ENCODE measurements around the gene SLC22A23.

Gene SLC22A23

DNA sequence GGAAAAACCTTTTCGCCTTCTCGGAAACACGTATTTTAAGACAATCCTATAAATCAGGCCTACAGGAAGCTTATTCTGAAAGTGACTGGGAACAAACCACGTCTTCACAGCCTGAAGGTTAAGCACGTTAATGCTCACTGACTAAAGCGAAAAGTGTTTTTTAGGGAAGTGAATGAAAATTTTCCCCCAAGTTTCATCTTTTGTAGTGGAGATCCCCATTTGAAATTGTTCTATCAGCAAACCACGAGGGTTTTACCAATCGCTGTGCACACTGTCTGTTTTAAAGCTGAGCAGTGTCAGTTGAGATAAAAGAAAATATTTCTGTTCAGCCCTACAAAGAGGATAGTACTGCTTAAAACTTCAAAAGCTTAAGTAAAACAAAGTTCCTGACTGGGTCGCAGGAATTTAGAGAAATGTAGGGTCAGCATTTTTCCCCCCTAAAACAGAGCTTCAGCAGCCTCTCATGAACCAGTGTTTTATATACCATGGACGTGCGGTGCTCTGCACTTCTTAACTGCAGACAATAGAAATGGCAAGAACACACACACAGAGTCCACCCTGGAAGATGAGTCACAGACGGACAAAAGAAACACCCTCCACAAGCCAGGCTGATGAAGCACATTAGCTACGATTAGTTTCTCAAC is 34.9 kb downstream of the SLC22A23 start:
- peak; percentile 53 for DNase-seq (ENCODE audit: low read depth)

DNA sequence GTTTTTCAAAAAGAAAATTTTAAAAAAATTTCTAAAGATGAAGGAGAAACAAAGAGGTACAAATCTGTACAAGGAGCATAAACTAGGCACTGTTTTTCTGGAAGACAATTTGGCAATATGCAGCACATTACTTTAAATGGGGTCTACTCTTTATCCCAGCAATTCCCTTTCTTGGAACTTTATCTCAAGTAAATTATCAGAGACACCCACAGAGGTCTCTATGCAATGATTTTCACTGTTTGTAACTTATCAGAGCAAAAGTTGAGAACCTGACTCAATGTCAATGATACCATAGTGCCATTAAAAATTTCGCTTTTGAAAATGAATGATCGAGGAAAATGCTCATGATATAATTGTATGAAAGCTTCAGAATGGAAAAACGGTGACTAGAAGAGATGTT is 35.7 kb downstream of the SLC22A23 start:
- no peak for DNase-seq (ENCODE audit: low read depth)

DNA sequence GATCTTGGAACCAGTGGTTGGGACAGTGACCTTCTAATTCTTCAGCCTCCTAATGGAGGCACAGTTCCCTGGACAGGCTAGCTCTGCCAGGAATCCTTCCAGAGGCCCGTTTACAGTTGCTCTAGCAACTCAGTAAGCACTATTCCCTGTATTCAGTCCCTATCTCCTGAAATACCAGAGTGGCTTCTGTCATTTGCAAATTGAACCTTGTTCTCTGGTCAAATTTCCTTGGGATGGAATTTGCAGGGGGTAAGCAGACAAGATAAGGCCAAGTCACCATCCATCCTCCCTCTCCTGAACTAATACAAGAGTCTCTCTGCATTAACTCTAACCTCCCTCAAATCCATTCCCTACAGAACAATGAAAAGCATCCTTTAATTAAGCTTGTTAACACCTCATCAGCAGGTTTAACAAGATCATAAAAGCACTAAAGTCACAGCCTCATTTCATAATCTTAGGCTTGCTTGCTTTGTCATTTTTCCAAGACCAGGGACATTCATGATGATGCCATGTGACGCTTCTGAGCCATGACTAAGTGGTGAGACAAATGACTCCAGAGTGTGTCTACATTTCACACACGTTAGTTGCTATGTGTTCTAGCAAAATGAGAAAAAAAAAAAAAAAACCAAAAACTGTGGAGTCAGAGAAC is 37.1 kb downstream of the SLC22A23 start:
- peak; percentile 66 for DNase-seq (ENCODE audit: low read depth)

GRCh38 chr6:3418496-3419060 is 38.3 kb downstream of the SLC22A23 start:
- DNase-seq (ENCODE audit: low read depth) = no peak

GRCh38 chr6:3417473-3417872 is 39.4 kb downstream of the SLC22A23 start:
- no peak for DNase-seq (ENCODE audit: low read depth)

DNA sequence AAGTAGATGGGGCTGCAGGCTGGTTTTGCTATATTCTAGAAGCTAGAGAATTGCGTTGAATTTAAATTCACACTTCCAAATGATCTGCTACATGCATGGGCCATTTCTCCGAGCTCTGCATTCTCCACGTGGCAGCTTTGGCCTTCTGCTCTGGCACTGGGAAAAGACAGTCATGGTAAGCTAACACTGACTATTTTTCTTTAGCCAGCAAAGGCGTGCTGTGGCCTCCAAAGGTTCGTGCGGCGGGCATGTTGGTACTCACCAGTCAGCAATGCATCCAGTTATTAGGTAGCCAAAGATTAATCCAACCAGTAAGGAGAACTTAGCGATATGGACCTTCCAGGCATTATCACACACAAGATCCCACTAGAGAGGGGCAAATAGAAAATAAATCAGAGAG is 41.4 kb downstream of the SLC22A23 start:
- DNase-seq (ENCODE audit: low read depth) = no peak

DNA sequence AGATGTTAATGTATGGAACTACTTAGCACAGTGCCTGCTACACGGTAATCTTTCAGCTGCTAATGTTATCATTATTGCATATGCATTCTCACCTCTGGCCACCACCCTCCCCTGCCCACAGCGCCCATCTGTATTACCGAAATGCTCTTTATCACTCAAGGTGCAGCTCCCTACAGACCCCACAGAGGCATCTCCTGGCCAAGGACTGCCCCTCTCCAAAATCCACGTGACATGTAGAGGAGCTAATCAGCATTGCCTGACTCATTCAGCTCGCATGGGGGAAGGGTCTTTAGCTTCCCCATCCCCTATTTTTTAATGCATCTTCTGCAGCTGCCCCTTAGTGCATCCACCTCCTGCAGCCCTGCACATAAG is 41.8 kb downstream of the SLC22A23 start:
- no peak for DNase-seq (ENCODE audit: low read depth)

- DNase-seq (ENCODE audit: low read depth) = no peak
Measured at GRCh38 chr6:3414327-3415081, 42.3 kb downstream of the SLC22A23 start.

DNA sequence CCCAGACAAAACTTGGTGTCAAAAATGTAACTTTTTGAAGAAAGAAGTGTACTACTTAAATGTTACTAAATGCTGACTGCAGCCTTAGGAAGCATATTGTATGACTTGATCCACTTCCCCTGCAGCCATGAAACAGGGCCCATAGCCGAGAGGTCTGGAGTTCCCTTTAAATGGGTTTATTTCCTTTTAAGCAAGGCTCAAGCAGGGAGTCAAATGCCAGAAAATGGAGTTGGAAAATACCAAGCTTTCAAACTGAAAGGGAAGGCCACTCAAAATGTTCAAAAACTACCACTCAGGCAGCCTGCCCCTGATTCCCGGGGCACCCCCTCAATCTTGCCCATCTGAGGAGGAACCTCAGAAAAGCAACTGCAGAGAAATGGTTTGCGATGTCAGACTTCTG is 43.3 kb downstream of the SLC22A23 start:
- DNase-seq (ENCODE audit: low read depth) = no peak

- no peak for DNase-seq (ENCODE audit: low read depth)
Measured at GRCh38 chr6:3412779-3413500, 43.9 kb downstream of the SLC22A23 start.

DNA sequence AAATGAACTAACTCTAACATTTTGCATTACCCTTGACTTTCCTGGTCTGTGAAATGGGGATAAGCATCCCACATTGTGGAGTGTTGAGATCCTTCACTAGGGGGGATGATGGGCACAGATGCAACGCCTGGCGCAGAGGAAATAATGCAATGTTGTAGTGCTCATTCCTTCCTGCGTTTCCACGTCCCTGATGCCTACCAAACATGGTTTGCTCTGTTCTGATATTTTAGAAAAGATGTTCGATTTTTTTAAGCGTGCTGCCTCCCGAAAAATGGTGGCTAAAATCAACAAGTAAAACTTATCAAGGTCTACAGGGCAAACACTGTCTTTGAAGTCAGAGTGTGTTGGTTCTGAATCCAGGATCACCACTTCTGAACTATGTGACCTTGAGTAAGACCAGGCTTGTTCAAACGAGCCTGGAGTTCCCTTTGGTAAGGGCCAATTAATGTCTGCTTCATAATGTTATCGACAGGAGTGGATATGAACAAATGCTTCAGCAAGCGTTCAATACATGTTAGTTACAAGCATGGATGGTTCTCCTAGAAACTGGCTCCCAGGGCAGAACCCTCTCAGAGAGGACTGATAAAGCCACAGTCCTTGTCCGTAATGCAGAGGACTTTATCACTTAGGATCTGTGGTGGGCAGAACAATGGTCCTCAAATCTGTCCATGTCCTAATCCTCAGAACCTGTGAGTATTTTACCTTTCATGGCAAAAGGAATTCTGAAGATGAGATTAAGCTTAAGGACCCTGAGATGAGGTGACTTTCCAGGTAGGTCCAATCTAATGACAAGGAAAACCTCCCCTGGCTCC is 44.7 kb downstream of the SLC22A23 start:
- no peak for DNase-seq (ENCODE audit: low read depth)

DNA sequence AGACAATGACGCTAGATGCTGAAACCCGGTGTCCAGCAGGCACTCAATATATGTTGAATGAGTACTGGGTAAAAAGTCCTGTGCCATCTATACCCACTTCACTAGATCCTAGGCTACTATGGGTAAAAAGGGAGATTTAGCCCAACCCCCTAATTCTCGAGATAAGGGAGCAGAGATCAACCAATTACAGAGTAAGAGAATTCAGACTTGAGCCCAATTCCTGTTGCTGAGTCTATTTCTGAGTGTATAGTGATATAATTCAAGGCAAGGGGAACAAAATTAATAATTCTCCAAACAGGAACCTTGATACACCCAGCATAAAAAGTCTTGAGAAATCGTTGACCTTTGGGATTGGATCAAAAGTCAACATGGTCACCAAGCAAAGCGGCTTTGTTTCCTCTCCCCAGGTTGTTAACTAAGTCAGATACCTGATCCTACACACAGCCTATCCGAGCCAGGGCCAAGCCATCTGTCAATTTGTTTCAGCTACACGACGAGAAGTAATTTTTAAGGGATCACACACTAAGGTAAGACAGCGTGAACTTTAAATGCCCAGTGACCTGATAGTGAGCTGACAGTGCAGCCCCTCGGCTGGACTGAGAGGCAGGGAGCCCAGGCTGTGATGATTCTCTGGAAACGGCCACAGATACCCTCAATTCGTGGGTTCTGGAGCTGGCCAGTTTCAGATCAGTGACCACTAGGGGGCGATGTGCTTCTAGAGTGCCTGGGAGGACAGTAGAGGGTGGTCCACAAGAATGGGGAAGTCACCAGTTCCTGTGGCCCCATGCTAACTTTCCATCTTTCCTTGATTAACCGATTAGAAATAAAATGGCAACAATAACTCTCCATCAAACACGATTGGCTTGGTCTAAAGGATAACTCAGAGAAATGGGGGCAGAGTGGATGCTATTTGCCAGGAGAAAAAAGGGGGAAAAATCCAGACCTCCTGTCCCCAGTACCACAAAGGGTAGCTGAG is 46.2 kb downstream of the SLC22A23 start:
- DNase-seq (ENCODE audit: low read depth) = peak; percentile 44

GRCh38 chr6:3409699-3410384 is 47.0 kb downstream of the SLC22A23 start:
- DNase-seq (ENCODE audit: low read depth) = no peak

DNA sequence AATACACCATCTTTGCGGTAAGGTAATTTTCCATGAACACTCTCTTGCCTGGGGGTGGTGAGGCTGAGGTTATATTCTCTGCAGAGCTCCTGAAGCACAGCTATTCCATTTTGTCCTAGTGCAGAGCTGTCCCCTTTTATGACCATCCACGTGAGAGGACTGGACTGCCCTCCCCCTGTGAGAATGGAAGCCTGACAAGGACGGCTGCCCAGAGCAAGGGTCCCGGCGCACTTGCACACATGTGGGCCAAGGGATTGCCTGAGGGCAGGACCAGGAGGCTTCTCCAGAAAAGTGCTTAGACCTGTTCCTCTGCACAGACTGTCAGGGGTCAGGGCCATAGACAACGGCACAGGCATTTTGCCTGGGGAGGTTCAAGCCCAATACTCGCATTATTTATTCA is 48.2 kb downstream of the SLC22A23 start:
- DNase-seq (ENCODE audit: low read depth) = no peak

GRCh38 chr6:3407840-3408239 is 49.0 kb downstream of the SLC22A23 start:
- DNase-seq (ENCODE audit: low read depth) = no peak

DNA sequence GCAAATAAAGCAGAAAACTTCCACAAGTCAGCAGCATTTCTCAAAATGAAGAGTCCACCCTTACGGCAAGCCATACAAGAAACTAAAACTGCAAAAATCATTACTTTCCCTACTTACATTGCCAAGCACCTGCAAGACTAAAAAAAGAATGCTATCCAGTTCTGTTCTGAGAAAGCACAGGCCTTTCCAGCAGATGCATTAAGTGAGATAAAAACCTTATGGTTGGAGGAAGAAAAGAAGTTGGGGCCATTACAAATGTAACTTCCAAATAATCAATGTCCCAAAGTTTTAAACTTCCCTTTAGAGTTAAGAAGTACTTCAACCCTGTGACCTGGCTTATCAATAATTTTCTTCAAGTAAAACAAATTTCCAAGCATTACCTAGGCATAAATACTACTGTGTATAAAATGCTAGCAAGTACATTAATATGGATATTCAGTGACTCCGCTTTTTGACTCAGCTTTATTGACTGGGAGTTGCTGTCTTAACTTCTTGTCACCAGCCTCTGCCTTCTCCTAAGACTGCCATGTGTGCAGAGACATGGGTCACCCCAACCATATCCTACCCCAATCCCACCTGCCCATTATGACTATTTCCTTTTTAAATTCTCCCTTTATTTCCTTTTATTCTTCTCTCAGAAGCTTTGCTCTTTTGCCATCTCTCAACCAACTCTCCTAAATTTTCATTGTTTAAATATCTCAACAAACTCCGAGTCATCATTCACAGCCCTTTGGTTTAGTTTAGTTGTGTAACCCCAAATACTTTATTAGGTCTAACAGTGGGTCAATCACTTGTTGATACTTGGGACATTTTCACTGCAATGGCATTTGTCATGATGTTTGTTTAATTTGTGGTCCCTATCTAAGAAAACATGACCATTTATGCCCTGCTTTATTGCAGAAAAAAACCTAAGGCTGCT is 49.7 kb downstream of the SLC22A23 start:
- DNase-seq (ENCODE audit: low read depth) = no peak

DNA sequence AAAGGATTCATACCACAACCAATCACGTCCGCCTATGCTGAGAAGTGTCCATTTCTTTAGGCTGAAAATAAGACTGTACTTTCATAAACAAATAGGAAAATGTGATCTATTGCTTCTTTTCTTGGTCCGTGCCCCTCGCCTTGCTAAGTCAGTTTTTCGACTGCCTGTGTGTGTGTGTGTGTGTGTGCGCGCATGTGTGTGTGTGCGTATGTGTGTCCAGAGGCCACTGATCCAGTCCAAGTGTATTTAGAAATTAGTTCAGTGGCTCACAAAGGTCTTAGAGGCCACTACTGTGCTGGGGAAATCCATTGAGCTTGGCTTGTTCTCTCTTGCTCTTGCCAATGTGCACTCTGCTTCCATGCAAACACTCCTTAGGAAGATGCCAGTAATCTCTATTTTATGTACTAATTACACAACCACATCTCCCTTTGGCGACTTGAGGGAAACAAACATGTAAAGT is 50.5 kb downstream of the SLC22A23 start:
- peak; percentile 68 for DNase-seq (ENCODE audit: low read depth)

- peak; percentile 73 for DNase-seq (ENCODE audit: low read depth)
Measured at GRCh38 chr6:3405679-3406078, 51.2 kb downstream of the SLC22A23 start.

DNA sequence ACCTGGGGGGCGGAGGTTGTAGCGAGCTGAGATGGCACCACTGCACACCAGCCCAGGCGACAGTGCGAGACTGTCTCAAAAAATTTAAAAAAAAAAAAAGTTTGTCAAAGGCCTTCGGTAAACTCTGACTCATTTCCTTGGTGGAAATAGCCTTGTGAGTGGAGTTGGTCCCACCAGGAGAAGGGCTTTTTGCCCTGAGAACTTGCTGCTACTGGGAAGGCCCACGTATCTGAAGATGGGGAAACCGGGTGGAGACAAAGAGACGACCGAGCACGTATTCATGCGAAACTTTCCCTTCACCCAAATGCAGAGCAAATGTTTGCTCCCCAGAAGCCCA is 51.7 kb downstream of the SLC22A23 start:
- no peak for DNase-seq (ENCODE audit: low read depth)
